Activated naive CD4-positive, alpha-beta T cell treated with anti-CD3 and anti-CD28 coated beads, Interleukin-2, amount 50 U/mL, for 16 hours (primary cell): ENCODE data around the gene IRAK4.
"Not testable (repeated sequence)": the region's sequence is repeated elsewhere in the genome, so short reads cannot be mapped to it uniquely, and the experiment has no call there.

Experiments used
- DNase-seq: peaks from one replicate; pipeline ENCODE4 v3.0.0-alpha.2; 2020

Gene IRAK4

DNA sequence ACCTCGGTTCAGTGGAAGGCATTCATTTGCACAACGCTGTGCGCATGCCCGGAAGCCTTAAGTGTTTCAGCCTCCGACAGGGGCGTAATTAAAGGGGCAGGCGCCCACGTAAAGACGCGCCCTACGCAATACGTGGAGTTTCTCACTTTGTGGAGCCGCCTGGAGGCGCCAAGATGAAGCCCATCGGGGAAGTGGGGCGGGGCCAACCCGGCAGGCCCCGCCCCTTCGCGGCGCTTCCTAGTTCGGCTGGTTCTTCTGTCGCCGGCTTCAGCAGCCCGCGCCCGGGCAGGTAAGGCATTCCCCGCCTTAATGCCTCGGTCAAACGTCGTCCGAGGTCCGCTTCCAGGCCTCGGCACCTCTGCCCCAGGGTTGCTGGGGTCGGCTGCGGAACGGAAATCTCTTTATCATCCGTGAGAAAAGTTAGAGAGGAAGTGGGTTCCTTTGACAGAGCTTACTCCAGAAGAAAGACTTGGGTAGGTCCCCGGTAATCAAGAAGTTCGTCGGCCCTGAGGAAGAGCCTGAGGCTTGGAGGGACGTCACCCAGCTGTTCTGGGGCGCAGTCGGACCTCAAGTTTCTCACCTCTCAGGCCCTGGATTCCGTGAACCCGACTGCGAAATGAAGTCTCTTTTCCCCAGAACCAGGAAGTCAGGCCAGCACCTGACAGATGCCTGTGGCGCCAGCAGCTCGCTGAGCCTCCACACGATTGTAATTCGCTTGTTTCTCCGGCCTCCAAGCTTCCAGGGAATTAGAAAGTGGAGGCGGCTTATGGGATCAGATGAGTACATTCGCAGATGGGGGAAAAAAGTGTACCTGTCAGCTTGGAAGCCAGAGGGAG is at the start of gene IRAK4, which contains the start of gene PUS7L:
IRAK4 (plus strand) TSS at position 224 of the 836 bp plus-strand sequence. CDS start 9,161 bp downstream, outside the sequence.
PUS7L (minus strand) TSS at position 63 of the 836 bp plus-strand sequence. CDS start 3,545 bp downstream, outside the sequence.
- DNase-seq = peak; percentile 95

DNA sequence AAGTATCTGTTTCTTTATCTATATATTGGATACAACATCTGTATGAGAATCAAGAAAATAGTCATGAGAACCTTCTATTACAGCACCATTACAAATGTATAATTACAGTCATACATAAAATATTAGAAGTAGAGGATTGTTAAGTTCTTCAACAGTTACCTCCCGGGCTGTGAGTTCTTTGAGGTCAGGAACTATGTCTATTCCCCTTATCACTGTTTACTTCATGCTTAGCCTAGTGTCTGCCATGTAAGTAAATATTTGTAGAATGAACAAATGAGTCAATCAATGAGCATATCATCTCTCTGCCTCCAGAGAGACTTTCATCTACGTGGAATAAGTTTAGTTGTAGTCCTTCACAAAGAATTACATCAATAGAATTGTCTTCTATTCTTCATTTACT is 47.4 kb upstream of the IRAK4 start:
- no peak for DNase-seq

DNA sequence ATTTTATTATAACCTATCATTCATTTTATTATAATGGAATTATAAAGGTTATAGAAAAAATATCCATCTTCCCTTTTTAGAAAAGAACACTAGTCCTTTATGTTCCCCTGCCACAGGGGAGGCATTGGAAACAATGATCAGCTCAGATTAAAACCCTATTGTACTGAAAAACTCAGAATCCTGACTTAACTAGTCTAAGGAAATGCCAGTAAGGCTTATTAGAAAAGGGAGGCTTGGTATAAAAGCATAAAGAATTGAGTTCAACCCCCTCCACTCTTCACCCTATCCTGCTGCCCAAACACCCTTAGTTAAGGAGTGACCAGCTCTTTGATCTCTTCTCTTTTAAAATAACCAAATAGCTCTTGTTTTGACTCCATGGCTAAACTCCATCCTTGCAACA is 36.1 kb upstream of the IRAK4 start:
- DNase-seq = no peak

DNA sequence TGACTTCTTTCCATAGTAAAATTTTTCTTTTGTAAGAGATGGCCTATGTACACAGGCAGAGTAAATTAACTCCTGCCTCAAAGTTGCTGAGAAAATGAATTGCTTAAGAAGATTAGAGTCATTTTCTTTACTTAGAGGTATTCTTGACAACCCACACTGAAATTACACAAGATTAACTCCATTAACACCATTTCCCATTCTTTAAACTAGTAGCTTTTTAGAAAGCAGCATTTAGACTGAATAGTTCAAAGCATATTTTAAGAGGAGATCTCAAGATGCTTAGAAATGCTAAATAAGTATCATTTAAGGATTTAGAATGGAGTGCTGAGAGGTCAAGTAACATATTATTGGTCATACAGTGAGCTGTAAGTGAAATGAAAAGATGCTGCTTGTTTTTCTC is 35.6 kb upstream of the IRAK4 start:
- no peak for DNase-seq

DNA sequence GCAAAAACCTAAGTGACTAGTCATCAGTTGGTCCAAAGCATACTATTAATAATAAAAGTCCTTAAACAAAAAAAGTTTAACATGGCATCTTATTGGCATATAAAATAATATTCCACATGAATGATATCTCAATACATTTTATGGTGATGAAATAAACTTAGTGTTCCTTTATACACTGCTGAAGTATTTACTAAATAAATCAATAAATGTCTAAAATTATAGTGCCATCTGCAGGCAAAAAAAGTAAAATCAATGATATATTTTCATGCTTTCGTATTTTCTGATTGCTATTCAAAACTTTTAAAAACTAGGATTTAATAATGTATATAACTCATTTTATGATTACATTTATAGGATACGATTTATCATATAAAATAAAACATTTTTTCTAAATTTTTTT is 30.6 kb upstream of the IRAK4 start:
- DNase-seq = no peak

DNA sequence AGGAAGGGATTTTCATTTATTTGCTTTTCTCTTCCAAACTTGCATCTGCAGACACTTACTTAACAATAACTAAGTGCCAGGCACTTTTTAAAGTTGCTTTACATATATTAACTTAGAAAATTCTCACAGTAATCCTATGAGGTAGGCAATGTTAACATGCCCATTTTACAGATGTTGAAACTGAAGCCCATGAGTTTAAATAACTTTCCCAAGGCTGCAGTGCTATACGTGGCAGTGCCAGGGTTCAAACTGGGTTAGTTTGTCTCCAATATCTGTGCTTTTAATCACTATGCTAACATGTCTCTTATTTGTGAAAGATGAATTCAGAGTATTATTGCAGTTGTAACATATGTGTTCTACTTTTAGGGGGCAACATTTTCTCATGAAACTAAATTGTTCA is 30.1 kb upstream of the IRAK4 start:
- no peak for DNase-seq

DNA sequence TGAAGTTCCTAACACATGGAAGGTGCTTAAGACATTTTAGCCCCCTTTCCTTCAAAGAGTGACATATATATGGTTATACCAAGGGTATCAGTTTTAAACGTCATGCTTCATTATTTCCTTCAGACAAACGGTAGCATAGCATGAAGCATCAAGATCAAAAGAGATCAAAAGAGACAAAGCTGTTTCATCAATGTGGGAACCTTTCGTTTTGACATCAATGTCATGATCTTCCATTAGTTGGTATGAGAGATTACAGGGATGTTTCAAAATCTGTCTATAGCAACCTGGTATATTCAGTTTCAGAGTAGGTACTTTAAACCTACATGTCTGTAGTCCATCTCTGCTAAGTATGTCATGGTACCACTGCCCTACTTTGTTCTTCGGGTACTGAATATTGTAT is 28.5 kb upstream of the IRAK4 start:
- DNase-seq = no peak

DNA sequence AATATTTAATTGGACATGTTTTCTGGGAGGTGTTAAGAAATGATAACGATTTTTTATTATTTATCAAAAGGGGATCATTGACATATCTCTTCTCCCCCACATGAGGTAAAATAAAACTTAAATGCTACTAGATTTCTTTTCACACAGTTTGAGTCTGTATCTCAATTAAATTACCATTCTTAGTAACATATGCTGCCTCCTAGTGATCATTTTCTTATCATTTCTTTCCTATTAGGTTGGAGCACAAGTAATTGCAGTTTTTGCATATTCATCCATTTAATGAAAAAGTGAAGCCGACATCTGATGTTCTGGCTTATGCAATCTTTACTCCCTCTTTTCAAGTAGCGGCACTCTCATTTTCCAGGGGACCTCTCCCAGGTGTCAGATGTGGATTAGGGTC is 25.1 kb upstream of the IRAK4 start:
- no peak for DNase-seq

DNA sequence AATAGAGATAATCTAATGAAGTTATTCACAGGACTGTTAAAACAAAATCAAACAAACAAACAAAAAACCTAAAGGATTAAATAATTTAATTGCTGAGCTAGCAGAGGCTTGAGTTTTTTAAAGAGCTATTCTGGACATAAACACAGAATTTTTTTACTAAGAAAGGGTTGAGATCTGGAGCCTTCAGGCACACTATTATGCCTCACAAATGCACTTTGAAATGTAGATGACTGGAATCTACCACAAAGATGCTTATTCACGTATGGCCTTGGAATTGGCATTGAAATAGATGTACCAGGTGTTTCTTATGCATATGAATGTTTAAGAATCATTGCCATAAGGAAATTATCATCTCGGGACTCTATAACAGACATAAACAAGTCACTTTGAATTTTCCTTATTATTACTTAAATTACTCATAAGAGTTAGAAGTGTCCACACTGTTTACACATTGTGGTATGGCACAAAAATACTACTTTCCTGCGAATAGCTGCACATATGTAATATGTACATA is 21.8 kb upstream of the IRAK4 start:
- DNase-seq = no peak

DNA sequence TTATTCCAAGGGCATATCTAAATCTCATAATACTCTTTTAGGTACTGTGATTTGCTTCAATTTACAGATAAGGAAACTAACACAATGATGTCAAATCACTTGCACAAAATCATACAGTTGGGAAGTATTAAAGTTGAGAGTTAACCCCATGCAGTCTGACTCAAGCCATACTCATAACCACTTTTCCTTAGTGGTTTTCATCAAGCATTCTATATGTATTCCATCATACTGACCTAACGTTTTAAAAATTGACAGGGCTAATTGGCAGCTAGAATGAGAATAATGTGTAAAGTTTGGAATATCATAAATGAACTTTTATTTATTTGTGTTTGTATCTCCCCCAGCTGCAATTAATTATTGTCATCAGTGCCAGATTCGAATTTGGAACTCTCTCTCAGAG is 21.1 kb upstream of the IRAK4 start:
- no peak for DNase-seq

DNA sequence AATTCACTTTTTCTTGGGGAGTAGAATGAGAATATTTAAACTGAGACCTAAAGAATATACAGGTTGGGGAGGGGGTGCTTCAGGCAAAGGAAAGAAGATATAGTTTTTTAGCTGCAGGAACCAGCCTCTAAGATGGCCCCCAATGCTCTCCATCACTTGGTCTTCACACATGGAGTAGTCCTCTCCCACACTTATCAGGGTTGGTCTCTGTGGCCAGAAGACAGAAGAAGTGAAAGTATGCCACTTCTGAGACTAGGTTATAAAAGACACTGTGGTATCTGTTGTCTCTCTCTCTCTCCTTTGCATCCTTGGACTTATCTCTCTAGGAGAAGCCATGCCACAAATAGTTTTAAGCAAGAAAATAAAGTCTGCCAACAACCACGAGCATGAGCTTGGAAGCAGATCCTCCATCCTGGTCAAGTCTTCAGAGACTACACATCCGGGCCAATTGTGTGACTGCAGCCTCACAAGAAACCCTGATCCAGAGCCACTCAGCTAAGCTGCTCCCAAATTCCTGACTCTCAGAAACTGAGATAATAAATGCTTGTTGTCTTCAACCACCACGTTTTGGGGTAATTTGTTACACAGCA is 18.1 kb upstream of the IRAK4 start:
- DNase-seq = no peak

DNA sequence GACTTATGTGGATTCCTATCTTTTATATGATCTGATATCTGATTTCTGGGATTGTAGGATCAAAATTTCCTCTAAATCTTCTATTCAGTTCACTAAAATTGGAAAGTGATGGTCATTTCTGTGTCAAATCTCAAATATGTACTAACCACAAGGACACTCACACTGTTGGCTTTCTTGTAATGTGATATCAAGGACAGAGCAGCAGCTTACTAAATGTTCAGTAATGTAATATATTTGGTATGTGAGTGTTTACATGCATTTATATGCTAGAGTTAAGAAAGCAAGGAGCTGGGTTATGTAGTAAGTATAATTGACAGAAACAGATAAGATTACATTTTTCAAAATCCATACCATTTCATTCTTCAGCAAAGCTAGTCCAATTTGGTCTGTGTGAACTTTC is 16.6 kb upstream of the IRAK4 start:
- DNase-seq = no peak

DNA sequence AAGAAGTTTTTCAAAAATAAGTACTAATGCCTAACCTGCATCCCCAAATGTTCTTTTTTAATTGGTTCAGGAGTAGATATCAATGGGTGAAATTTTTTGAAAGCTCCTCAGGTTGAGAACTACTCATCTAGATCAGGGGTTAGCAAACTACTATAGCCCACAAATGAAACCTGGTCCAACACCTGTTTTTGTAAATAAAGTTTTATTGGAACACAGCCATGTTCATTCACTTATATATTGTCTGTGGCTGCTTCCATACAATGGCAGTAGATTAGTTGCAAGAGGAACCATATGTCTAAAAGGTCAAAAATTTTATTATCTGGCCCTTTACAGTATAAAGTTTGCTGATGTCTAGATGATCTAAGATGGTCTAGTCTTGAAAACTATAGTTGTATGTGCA is 13.9 kb upstream of the IRAK4 start:
- DNase-seq = no peak

DNA sequence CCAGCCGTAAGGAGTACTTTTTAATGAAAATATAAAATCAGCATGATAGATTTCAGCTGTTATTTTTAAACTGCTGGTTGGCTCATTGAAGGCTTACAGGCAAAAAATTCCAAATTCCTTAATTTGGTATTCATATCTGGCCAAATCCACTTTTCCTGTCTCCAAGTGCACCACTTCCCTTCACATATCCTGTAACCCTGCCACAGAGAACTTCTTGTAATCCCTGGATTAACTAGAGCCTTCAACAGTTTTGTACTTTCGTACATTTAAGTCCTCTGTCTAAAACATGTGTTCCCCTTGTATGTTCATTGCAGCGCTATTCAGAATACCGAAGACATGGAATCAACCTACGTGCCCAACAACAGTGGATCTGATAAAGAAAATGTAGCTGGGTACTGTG is 9.7 kb upstream of the IRAK4 start:
- no peak for DNase-seq

DNA sequence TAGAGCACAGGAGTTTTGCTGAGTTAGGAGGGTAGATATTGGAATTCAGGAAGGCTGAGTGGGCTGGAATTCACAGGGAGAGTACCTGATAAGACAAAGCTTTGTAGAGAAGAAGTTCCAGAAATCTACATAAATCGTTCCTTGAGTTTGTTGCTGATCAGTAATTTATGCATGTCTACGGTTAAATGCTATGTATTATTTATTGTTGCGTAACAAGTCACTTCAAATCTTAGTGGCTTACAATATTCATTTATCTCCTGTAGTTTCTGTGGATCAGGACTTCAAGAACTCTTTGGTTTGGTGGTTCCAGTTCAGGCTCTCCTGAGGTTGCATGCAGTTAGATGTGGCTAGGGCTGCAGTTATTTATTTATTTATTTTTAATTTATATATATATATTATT is 7.9 kb upstream of the IRAK4 start:
- DNase-seq = no peak

DNA sequence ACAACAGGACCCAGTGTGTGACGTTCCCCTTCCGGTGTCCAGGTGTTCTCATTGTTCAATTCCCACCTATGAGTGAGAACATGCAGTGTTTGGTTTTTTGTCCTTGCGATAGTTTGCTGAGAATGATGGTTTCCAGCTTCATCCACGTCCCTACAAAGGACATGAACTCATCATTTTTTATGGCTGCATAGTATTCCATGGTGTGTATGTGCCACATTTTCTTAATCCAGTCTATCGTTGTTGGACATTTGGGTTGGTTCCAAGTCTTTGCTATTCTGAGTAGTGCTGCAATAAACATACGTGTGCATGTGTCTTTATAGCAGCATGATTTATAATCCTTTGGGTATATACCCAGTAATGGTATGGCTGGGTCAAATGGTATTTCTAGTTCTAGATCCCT is 7.4 kb upstream of the IRAK4 start:
- DNase-seq = not testable (repeated sequence)

DNA sequence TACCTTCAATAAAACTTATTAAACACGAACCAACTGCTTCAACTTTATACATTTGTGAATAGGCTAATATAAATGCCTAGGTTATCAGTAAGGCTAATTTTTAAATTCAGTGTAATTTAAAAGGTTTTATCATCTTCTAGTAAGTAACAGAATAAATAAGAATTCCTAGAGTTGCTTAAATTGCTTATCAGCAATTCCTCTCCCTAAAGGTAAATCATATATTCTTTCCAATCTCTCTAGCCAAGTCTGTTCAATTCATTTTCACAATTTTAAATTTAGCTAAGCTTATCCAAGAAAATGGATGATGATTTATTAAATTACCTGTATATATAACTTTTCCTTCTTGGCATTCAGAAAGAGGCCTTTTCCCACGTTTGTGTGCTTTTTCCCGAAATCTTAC is 4.7 kb upstream of the IRAK4 start:
- DNase-seq = no peak

DNA sequence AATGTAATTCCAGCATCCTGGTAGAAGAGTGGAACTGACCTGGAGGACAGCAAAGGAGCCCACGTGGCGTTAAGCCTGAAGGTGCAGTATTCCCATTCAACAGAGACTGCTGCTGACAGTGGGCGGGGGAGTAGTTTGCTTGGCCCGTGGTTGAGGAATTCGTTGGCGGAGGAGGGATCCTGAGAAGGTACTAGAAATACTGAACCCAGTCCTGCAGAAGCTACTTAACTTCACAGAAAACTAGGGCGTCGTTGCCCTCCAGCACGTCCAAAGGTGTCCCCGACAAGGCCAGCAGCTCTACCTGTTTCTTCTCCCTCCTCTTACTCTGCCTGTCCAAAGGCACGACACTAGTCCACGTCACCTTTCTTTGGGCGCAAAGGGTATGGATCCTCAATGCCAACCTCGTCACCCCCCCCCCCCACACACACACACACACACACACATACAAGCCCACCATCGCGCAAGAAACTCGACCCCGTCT is 464 bp upstream of the IRAK4 start:
- no peak for DNase-seq

DNA sequence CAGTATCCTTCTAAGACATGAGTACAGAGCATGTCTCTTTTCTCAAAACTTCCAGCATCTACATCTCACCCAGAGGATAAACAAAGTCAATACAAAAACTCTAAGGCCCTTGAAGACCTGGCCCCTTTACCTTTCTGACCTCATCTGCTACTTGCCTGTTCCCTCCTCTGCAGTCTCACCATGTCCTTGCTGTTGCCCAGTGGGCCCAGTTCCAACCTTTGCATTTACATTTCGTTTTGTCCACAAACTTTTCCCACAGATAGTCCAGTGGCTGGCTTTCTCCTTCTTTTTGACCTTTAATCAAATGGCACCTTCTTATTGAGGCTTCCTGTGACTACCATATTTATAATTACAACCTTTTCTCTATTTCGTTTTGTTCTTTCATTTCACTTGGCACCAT is 1.6 kb downstream of the IRAK4 start:
- no peak for DNase-seq

DNA sequence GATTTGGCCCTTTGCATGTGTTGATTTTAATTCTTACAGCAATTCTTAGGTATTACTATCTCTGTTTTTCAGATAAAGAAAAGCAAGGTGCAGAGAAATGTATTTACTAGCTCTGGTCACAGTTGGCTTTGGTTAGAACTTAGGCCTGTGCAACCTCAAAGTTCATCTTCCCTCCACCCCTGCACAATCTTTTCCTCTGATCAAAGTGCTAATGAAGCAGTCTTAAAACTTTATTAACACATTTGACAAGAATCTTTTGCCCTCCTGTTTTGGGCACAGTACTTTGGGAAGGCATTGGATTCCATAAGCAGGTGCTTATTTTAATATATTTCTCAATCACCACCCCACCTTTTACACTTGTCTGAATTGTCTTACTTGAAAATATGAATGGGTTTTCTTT is 2.7 kb downstream of the IRAK4 start:
- no peak for DNase-seq

DNA sequence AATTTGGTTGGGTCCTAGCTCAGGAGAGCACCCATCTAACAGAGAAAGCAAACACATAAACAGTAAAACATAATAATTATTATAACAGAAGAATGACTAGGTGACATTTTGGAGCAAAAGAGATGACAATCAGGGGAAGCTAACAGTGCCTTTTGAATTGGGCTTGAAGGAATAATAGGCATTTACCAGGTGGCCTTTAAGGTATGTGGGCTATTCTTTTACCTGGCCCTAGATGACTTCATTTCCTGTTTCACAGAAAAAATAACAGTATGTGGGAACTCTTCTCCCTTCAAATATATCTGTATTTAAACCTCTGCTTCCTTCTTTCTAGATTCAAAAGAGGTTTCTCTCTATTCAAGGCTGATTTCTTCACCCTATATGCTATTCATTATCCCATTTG is 3.8 kb downstream of the IRAK4 start:
- no peak for DNase-seq

DNA sequence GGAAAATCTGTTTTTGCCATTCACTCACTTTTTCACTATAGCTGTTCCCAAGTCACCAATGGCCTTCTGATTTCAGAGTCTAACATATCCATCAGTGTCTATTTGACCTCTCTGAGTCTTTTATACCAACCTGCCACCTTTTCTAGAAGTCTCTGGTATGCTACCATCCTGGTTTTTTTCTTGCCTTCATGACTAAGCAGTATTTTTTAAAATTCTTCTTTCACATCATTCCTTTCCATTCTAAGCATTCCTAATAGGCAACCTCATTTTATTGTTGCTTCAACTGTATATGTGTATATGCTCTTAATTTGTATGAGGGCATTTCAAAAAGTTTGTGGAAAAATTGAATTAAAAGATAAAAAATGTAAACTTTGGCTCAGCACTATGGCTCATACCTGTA is 5.0 kb downstream of the IRAK4 start:
- DNase-seq = no peak

DNA sequence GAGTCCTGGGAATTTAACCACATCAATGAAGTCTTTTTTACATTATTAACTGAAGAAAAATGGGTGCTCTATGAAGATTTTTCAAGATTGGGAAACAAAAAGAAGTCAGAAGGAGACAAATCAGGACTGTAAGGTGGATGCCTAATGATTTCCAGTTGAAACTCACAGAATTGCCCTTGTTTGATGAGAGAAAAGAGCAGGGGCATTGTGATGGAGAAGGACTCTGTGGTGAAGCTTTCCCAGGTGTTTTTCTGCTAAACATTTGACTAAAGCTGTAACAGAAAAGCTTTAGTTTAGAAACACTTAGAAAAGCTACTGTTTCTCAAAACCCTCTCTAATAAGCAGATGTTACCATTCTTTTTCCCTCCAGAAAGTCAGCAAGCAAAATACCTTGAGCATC is 5.8 kb downstream of the IRAK4 start:
- DNase-seq = no peak

DNA sequence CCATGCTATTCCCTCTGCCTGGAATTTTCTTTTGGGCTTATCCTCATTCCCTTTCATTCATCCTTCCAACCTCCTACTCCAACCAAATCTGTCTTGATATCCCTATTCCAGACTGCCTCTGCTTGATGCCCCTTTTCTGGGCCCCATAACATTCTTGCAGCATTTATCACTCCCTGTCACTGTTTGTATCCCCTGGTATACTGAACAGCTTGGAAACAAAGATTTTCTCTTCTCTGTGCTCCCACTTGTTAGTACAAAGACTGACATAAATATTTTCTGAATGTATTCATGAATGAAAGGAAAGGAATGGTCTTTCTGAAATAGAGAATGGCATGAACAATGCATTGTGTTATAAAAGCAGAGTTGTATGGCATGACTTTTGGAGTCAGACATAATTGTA is 7.5 kb downstream of the IRAK4 start:
- DNase-seq = no peak
